ENCODE data around the gene BBS10. TPM values are rescaled to one million over a fixed set of nuclear protein-coding genes. Genes with fewer than 3 reads are reported as not detected.

BBS10 gene
- total RNA-seq, 1 experiment from 2014 or later: 8.2 TPM

- ChIA-PET POLR2A (no interaction called here), CTCF (no interaction called here)
- no peaks in the 10 kb centered on the region for H3K4me1 Mint-ChIP-seq
- no peak overlapping the region for H3K27ac Mint-ChIP-seq
- H3K36me3 Mint-ChIP-seq: peaks cover 11% of the 10 kb centered on the region
- ATAC-seq (no peak), DNase-seq (ENCODE audit: low spot score) (no peak)
- H3K9me3 Mint-ChIP-seq: peaks cover 15% of the 10 kb centered on the region
- no peak overlapping the region for H3K4me3 Mint-ChIP-seq
- H3K27me3 Mint-ChIP-seq (ENCODE audit: low read depth): no peaks in the 10 kb centered on the region
- TF ChIP-seq NR3C1 (CRISPR knock-in tag; conservative IDR thresholded peaks at IDR 0.05; ENCODE audit: low read depth): no peak
- no peak for TF ChIP-seq ETV6 (CRISPR knock-in tag; IDR thresholded peaks at IDR 0.05)
- no peak for TF ChIP-seq ZNF232 (CRISPR knock-in tag; IDR thresholded peaks at IDR 0.05)
- no peak for TF ChIP-seq NR2C2 (CRISPR knock-in tag; IDR thresholded peaks at IDR 0.05)
- TF ChIP-seq STAT6 (CRISPR knock-in tag; conservative IDR thresholded peaks at IDR 0.05; ENCODE audit: low read depth): no peak
- no peak for TF ChIP-seq RELA (CRISPR knock-in tag; IDR thresholded peaks at IDR 0.05; ENCODE audit: borderline replicate concordance)
- no peak for TF ChIP-seq ELF4 (CRISPR knock-in tag; IDR thresholded peaks at IDR 0.05; ENCODE audit: low read depth)
- no peak for TF ChIP-seq EMX1 (CRISPR knock-in tag; IDR thresholded peaks at IDR 0.05)
- no peak for TF ChIP-seq HMGXB4 (CRISPR knock-in tag; IDR thresholded peaks at IDR 0.05)
- no peak for TF ChIP-seq GABPB1 (CRISPR knock-in tag; IDR thresholded peaks at IDR 0.05)
- TF ChIP-seq NFATC4 (CRISPR knock-in tag; IDR thresholded peaks at IDR 0.05): no peak
- TF ChIP-seq NFE2L1 (CRISPR knock-in tag; IDR thresholded peaks at IDR 0.05): no peak
- no peak for TF ChIP-seq ZBTB21 (CRISPR knock-in tag; IDR thresholded peaks at IDR 0.05; ENCODE audit: borderline replicate concordance)
- TF ChIP-seq ERG (CRISPR knock-in tag; IDR thresholded peaks at IDR 0.05): no peak
- TF ChIP-seq ZNF263 (CRISPR knock-in tag; IDR thresholded peaks at IDR 0.05; ENCODE audit: low read depth): no peak
- no peak for TF ChIP-seq MXD4 (CRISPR knock-in tag; IDR thresholded peaks at IDR 0.05; ENCODE audit: borderline replicate concordance)
- TF ChIP-seq PREB (CRISPR knock-in tag; IDR thresholded peaks at IDR 0.05; ENCODE audit: borderline replicate concordance): no peak
- no peak for TF ChIP-seq ZNF512 (CRISPR knock-in tag; IDR thresholded peaks at IDR 0.05; ENCODE audit: borderline replicate concordance)
Observed at GRCh38 chr12:76332606-76333005, 15.6 kb downstream of the BBS10 start.

GRCh38 chr12:76329606-76330005, 18.6 kb downstream of the BBS10 start:
- Mint-ChIP-seq H3K27me3 (ENCODE audit: low read depth) (no peaks in the 10 kb centered on the region), H3K36me3 (peaks cover 21% of the 10 kb centered on the region), H3K27ac (no peak overlapping the region), H3K4me1 (no peaks in the 10 kb centered on the region), H3K9me3 (peaks cover 28% of the 10 kb centered on the region), H3K4me3 (no peak overlapping the region)
- POLR2A ChIA-PET: no interaction called here
- no peak for DNase-seq (ENCODE audit: low spot score)
- no peak for ATAC-seq
- CTCF ChIA-PET: no interaction called here
- TF ChIP-seq JAZF1 (CRISPR knock-in tag; IDR thresholded peaks at IDR 0.05): no peak
- no peak for TF ChIP-seq GTF2I (CRISPR knock-in tag; conservative IDR thresholded peaks at IDR 0.05)
- TF ChIP-seq TP53 (CRISPR knock-in tag; IDR thresholded peaks at IDR 0.05): no peak
- no peak for TF ChIP-seq ZNF423 (CRISPR knock-in tag; IDR thresholded peaks at IDR 0.05)
- TF ChIP-seq SMAD4 (CRISPR knock-in tag; IDR thresholded peaks at IDR 0.05): no peak
- no peak for TF ChIP-seq MAX (CRISPR knock-in tag; IDR thresholded peaks at IDR 0.05)
- no peak for TF ChIP-seq ZNF317 (CRISPR knock-in tag; IDR thresholded peaks at IDR 0.05; ENCODE audit: borderline replicate concordance, low read depth)
- no peak for TF ChIP-seq ATF1 (CRISPR knock-in tag; IDR thresholded peaks at IDR 0.05)
- TF ChIP-seq RORB (CRISPR knock-in tag; IDR thresholded peaks at IDR 0.05): no peak
- TF ChIP-seq FOXJ3 (CRISPR knock-in tag; IDR thresholded peaks at IDR 0.05; ENCODE audit: borderline replicate concordance): no peak
- no peak for TF ChIP-seq ATF2 (CRISPR knock-in tag; IDR thresholded peaks at IDR 0.05; ENCODE audit: borderline replicate concordance, low read depth)
